T-helper 1 cell (primary cell): ENCODE measurements around the gene SLC19A2.

Experiments used
- DNase-seq, 5 donors: peaks; one replicate each; pipeline ENCODE4 v3.0.0-alpha.2; 2012 to 2020

The SLC19A2 gene

GRCh38 chr1:169474302-169474995 is 11.3 kb downstream of the SLC19A2 start:
- no peak for DNase-seq

- DNase-seq: no peak
Measured at GRCh38 chr1:169473347-169473746, 12.4 kb downstream of the SLC19A2 start.

- no peak for DNase-seq
Measured at GRCh38 chr1:169472738-169473137, 13.0 kb downstream of the SLC19A2 start.

GRCh38 chr1:169468982-169469381 is 16.8 kb downstream of the SLC19A2 start:
- no peak for DNase-seq

- peak in 1 of 5 donors; percentile 27 for DNase-seq
Measured at GRCh38 chr1:169466259-169467230, 19.2 kb downstream of the SLC19A2 start.

GRCh38 chr1:169465281-169465680 is 20.5 kb downstream of the SLC19A2 start:
- no peak for DNase-seq

- no peak for DNase-seq
Measured at GRCh38 chr1:169462385-169462784, 23.4 kb downstream of the SLC19A2 start.

- peak in 1 of 5 donors; percentile 14 for DNase-seq
Measured at GRCh38 chr1:169461390-169462000, 24.2 kb downstream of the SLC19A2 start.

- DNase-seq: peak in 2 of 5 donors; percentile 2 to 74
Measured at GRCh38 chr1:169460191-169460833, 25.4 kb downstream of the SLC19A2 start.

- no peak for DNase-seq
Measured at GRCh38 chr1:169457443-169457842, 28.3 kb downstream of the SLC19A2 start.

- no peak for DNase-seq
Measured at GRCh38 chr1:169456029-169456428, 29.7 kb downstream of the SLC19A2 start.

- no peak for DNase-seq
Measured at GRCh38 chr1:169452921-169453320, 32.8 kb downstream of the SLC19A2 start.

GRCh38 chr1:169451218-169451824 is 34.4 kb downstream of the SLC19A2 start:
- no peak for DNase-seq

- no peak for DNase-seq
Measured at GRCh38 chr1:169443923-169444322, 41.8 kb downstream of the SLC19A2 start.

GRCh38 chr1:169427081-169427641 is 58.6 kb downstream of the SLC19A2 start, which contains the start of gene CCDC181:
CCDC181 (minus strand) TSS chr1:169427474; CDS start chr1:169424927, 2,547 bp downstream.
- peak in 3 of 5 donors; percentile 14 to 54 (median 22) for DNase-seq

GRCh38 chr1:169426174-169426705 is 59.5 kb downstream of the SLC19A2 start:
- DNase-seq: no peak

GRCh38 chr1:169421309-169421708 is 64.4 kb downstream of the SLC19A2 start:
- DNase-seq: no peak

GRCh38 chr1:169414952-169415351 is 70.8 kb downstream of the SLC19A2 start:
- no peak for DNase-seq
